ENCODE data around the gene PPP1R13B. TPM values are rescaled to one million over a fixed set of nuclear protein-coding genes. Genes with fewer than 3 reads are reported as not detected.

The PPP1R13B gene
- total RNA-seq, 1 donor from 2014 or later = 53.0 TPM

DNA sequence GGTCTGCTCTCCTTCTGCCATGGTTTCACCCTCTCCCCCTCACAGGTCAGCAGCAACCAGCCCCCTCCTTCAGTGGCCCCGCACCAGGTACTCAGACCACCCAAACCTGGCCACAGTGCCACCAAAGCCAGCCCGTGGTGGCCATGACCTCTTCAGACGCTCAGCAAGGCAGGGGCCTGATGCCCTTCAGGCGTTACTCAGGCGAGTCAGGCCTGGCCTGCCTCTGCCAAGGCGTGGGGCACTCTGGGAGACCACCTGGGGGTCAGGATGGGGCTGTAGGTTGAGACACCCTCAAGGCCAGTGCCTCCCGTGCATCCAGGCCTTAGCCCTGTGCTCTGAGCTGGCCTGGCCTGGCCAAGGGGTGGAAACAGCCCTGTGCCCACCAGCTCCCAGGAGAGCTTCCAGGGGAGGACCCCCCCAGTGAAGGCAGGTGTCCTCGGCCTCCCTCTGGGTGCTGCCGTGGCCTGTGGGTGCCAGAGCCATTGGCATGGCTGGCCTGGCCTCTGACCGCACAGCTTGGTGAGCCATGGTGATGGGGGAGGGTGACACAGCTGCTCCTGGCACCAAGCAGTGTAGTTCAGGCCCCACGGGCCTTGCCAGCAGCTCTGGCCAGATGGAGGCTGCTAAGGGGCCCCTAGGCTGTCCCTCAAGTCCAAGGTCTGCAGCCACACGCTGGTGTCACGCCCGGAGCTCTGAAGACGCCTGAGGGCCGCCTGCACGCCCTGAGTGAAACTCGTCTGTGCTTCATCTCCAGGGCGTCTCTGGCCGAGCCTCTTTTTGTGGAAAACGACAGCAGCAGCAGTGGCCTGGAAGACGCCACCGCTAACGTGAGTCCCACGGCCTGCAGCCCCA lies 147.2 kb downstream of the PPP1R13B start:
- Mint-ChIP-seq H3K27ac (no peak overlapping the region), H3K4me1 (peaks cover 19% of the 10 kb centered on the region), H3K36me3 (peaks cover 17% of the 10 kb centered on the region), H3K4me3 (no peak overlapping the region), H3K9me3 (no peaks in the 10 kb centered on the region), H3K27me3 (ENCODE audit: low read depth) (no peaks in the 10 kb centered on the region)
- no peak for DNase-seq (ENCODE audit: low spot score in 2 of 2, unreplicated experiment in 2 of 2)
- TF ChIP-seq, protein P1, sequence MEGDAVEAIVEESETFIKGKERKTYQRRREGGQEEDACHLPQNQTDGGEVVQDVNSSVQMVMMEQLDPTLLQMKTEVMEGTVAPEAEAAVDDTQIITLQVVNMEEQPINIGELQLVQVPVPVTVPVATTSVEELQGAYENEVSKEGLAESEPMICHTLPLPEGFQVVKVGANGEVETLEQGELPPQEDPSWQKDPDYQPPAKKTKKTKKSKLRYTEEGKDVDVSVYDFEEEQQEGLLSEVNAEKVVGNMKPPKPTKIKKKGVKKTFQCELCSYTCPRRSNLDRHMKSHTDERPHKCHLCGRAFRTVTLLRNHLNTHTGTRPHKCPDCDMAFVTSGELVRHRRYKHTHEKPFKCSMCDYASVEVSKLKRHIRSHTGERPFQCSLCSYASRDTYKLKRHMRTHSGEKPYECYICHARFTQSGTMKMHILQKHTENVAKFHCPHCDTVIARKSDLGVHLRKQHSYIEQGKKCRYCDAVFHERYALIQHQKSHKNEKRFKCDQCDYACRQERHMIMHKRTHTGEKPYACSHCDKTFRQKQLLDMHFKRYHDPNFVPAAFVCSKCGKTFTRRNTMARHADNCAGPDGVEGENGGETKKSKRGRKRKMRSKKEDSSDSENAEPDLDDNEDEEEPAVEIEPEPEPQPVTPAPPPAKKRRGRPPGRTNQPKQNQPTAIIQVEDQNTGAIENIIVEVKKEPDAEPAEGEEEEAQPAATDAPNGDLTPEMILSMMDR (IDR thresholded peaks at IDR 0.05; ENCODE audit: unreplicated experiment) = no peak

- no peak overlapping the region for H3K27ac Mint-ChIP-seq
- no peak for DNase-seq (ENCODE audit: low spot score in 2 of 2, unreplicated experiment in 2 of 2)
Measured at GRCh38 chr14:103699261-103699661, 148.1 kb downstream of the PPP1R13B start.

GRCh38 chr14:103698380-103699260 lies 148.8 kb downstream of the PPP1R13B start:
- no peak overlapping the region for H3K4me3 Mint-ChIP-seq
- H3K9me3 Mint-ChIP-seq = no peaks in the 10 kb centered on the region
- H3K27me3 Mint-ChIP-seq (ENCODE audit: low read depth) = no peaks in the 10 kb centered on the region
- no peak overlapping the region for H3K27ac Mint-ChIP-seq
- DNase-seq (ENCODE audit: low spot score in 2 of 2, unreplicated experiment in 2 of 2) = no peak
- peaks cover 15% of the 10 kb centered on the region for H3K36me3 Mint-ChIP-seq
- TF ChIP-seq, protein P1 (IDR thresholded peaks at IDR 0.05; ENCODE audit: unreplicated experiment) = no peak
- H3K4me1 Mint-ChIP-seq = peaks cover 19% of the 10 kb centered on the region

More at GRCh38 chr14:103699261-103699661, 148.1 kb downstream of the PPP1R13B start:
- Mint-ChIP-seq H3K4me3 (no peak overlapping the region), H3K27me3 (ENCODE audit: low read depth) (no peaks in the 10 kb centered on the region), H3K36me3 (peaks cover 16% of the 10 kb centered on the region), H3K4me1 (peaks cover 19% of the 10 kb centered on the region), H3K9me3 (no peaks in the 10 kb centered on the region)
- TF ChIP-seq, protein P1 (IDR thresholded peaks at IDR 0.05; ENCODE audit: unreplicated experiment) = no peak

DNA sequence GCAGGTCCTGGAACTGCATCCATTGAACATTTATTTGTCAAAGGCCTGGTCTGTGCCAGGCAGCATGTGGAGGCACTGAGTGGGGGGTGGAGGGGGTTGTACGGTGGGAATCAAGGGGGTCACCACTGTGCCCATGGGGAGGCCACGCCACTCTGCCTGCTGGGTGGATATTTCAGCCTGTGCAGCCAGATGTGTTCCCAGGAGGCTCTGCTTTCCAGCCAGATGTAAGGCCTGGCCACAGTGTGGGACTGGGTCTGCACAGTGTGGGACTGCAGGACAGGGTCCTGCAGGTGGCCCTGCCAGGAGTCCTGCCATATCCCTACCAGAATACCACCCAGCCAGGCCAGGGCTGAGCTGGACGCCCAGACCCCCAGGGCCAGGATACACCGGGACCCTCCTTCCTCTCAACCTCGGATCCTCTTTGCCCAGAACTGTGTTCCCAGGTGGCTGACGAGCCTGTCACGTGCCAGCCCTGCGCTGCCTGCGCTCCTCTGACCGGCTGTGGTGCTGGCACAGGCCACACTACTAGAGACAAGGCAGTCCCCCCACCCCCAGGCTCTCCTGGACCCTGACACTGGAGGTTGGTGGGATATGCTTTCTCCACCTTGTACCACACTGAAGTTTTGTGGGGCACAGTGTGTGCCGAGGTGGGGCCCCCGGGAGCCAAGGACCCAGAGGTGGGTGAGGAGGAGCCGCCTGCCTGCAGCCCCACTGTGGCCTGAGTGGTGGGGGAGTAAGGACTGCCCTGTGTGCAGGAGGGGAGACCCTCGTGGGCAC lies 149.6 kb downstream of the PPP1R13B start:
- Mint-ChIP-seq H3K36me3 (peaks cover 10% of the 10 kb centered on the region), H3K27ac (peak overlapping the region; percentile 86), H3K4me1 (peaks cover 19% of the 10 kb centered on the region), H3K27me3 (ENCODE audit: low read depth) (no peaks in the 10 kb centered on the region), H3K9me3 (no peaks in the 10 kb centered on the region), H3K4me3 (no peak overlapping the region)
- DNase-seq (ENCODE audit: low spot score in 2 of 2, unreplicated experiment in 2 of 2) = no peak
- TF ChIP-seq, protein P1 (IDR thresholded peaks at IDR 0.05; ENCODE audit: unreplicated experiment) = no peak

DNA sequence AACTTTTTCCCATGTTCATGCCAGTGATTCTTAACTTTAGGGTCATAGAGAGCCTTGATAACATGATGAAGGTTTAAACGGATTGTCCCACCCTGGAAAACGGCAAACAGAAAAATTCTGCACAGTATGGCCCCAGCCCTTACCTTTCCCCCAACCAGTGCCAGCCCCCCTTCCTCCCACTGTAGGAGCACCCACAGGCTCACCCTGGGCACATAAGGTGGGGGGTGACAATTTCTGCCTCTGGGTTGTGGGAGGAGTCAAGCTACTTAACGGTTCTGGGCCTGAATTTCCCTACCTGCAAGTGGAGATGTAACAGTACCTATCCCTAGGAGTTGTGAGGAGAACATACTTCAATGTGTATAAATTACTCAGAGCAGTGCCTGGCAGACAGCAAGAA lies 150.2 kb downstream of the PPP1R13B start:
- no peak overlapping the region for H3K4me3 Mint-ChIP-seq
- H3K27ac Mint-ChIP-seq = peak overlapping the region; percentile 86
- no peaks in the 10 kb centered on the region for H3K27me3 Mint-ChIP-seq (ENCODE audit: low read depth)
- TF ChIP-seq, protein P1 (IDR thresholded peaks at IDR 0.05; ENCODE audit: unreplicated experiment) = no peak
- no peak for DNase-seq (ENCODE audit: low spot score in 2 of 2, unreplicated experiment in 2 of 2)
- H3K9me3 Mint-ChIP-seq = no peaks in the 10 kb centered on the region
- peaks cover 6% of the 10 kb centered on the region for H3K36me3 Mint-ChIP-seq
- H3K4me1 Mint-ChIP-seq = peaks cover 19% of the 10 kb centered on the region

All from mesothelial cell of epicardium (in vitro differentiated cells).